Rectal smooth muscle tissue (tissue), 1 donor: ENCODE data around the gene UMODL1.

Experiments used
- H3K27ac ChIP-seq: one replicate; pipeline ENCODE4 v1.7.0; 2013; ENCODE audit warnings: low read depth, low read length, inconsistent platforms
- H3K27me3 ChIP-seq: one replicate; pipeline ENCODE4 v1.7.0; 2013; ENCODE audit warnings: low read length; ENCODE audit not compliant: control insufficient read depth, insufficient read depth
- H3K36me3 ChIP-seq: one replicate; pipeline ENCODE4 v1.7.0; 2013; ENCODE audit warnings: low read length; ENCODE audit not compliant: control insufficient read depth, insufficient read depth
- H3K4me1 ChIP-seq: one replicate; pipeline ENCODE4 v1.7.0; 2013; ENCODE audit warnings: low read length; ENCODE audit not compliant: control insufficient read depth, insufficient read depth
- H3K4me3 ChIP-seq: one replicate; pipeline ENCODE4 v1.7.0; 2013; ENCODE audit warnings: low read length
- H3K9ac ChIP-seq: one replicate; pipeline ENCODE4 v1.7.0; 2013; ENCODE audit warnings: low read length

The UMODL1 gene

DNA sequence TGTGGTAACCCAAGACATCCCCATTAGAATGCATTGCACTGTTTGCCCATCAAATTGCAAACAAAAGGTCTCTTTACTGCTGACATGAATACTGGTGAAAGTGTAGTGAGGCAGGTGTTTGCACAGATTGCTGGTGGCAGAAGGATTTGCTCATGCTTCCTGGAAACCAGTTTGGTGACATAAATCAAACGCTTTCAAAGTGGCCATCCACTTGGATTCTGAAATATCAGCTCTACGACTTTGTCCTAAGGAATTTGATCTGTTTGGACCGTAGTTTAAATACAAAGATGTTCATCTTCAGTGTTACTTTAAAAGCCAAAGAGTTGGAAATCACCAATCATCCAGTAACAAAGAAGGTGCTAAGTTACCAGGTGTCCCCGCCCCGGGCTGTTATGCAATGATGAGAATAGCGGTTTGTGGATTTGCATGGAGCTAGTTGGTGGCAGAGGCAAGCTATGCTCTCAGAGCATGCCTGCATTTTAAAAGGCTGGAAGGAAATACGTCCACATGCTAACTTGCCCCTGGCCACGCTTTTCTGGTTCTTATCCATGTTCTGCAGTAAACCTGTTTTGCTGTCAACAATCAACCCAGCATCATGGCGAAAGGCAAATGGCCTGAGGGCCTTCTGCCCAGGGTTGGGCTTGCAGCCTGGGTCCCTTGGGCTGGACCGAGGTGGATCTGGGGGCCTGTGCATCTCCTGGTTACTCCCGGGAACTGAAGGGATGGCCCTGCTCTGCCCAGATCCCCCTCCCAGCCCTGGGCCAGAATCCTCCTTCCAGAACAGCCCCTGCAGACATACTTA is 49.2 kb downstream of the UMODL1 start:
- no peak overlapping the region for H3K27ac ChIP-seq
- no peak overlapping the region for H3K9ac ChIP-seq
- peaks cover 12% of the 10 kb centered on the region for H3K27me3 ChIP-seq
- no peak overlapping the region for H3K4me3 ChIP-seq
- no peaks in the 10 kb centered on the region for H3K36me3 ChIP-seq
- peaks cover 2% of the 10 kb centered on the region for H3K4me1 ChIP-seq

DNA sequence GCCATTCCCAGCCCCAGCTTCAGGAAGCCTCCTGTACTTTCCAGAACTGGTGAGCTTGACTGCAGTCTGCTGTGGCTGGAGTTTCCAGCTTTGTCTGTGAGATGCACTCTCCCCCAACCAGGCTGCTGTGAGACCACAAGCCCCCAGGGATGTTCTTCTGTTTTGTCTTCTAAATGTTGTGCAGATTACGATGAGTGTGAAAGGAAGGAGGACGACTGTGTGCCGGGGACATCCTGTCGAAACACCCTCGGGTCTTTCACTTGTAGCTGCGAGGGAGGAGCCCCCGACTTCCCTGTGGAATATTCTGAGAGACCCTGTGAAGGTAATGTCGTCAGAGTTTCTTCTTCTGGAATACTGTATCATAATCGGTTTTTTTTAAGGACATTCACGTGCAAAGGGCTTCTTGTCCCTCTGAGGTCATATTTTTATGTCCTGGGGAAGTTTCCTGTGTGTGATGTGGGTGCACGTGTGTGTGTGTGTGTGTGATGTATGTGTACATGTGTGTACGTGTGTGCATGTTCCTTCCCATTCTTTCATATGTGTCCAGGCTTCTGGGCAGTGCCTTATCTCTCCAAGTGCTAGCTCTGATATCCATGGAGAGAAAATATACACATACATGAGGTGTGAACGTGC is 49.9 kb downstream of the UMODL1 start:
- Histone ChIP-seq H3K4me1 (peaks cover 2% of the 10 kb centered on the region), H3K27me3 (peaks cover 12% of the 10 kb centered on the region), H3K27ac (no peak overlapping the region), H3K9ac (no peak overlapping the region), H3K36me3 (no peaks in the 10 kb centered on the region), H3K4me3 (no peak overlapping the region)

DNA sequence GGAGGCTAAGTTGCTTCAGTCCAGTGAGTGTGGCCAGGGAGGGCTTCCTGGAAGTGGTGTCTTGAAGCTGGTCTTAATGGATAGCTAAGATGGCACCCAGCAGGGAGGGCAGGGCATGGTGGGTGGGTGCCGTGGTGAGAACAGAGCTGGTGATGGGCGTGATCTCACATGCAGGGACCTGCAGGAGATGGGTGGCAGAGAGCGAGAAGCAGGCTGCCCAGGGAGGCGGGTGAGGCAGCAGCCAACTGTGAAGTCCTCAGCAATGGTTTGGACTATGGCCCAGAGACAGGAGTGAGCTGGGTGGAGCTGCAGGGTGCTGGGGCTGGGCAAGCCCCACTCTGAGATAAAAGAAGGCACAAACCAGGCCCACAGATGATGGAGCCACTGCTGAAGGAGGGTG is 50.7 kb downstream of the UMODL1 start:
- Histone ChIP-seq H3K4me1 (peaks cover 2% of the 10 kb centered on the region), H3K27me3 (peaks cover 12% of the 10 kb centered on the region), H3K9ac (no peak overlapping the region), H3K27ac (no peak overlapping the region), H3K36me3 (no peaks in the 10 kb centered on the region), H3K4me3 (no peak overlapping the region)

DNA sequence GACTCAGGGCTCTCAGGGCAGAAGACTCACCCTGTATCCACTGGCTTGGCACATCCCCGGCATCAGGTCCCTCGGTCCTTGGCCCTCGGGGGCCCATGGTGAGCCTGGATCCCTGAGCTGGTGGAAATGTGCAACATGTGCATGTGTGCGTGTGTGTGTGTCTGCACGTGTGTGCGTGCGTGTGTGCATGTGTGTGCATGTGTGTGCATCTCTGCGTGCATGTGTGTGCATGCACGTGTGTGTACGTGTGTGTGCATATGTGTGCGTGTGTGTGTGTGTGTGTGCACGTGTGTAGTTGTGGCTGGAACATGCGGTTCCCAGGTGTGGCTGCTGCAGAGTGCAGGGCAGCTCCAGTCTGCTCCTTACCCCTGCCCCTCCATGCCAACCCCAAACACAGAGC is 51.3 kb downstream of the UMODL1 start:
- peaks cover 12% of the 10 kb centered on the region for H3K27me3 ChIP-seq
- no peak overlapping the region for H3K4me3 ChIP-seq
- H3K36me3 ChIP-seq: no peaks in the 10 kb centered on the region
- no peaks in the 10 kb centered on the region for H3K4me1 ChIP-seq
- no peak overlapping the region for H3K27ac ChIP-seq
- no peak overlapping the region for H3K9ac ChIP-seq

DNA sequence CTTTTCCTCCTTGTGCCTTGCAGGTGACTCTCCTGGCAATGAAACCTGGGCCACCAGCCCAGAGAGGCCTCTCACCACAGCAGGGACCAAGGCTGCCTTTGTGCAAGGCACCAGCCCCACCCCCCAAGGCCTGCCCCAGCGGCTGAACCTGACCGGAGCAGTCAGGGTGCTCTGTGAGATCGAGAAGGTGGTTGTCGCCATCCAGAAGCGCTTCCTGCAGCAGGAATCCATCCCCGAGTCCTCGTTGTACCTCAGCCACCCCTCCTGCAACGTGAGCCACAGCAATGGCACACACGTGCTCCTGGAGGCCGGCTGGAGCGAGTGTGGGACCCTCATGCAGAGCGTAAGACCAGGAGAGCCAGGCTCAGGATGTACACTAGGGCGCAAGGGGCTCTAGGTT is 51.7 kb downstream of the UMODL1 start:
- H3K4me3 ChIP-seq: no peak overlapping the region
- H3K9ac ChIP-seq: no peak overlapping the region
- H3K27me3 ChIP-seq: peaks cover 12% of the 10 kb centered on the region

DNA sequence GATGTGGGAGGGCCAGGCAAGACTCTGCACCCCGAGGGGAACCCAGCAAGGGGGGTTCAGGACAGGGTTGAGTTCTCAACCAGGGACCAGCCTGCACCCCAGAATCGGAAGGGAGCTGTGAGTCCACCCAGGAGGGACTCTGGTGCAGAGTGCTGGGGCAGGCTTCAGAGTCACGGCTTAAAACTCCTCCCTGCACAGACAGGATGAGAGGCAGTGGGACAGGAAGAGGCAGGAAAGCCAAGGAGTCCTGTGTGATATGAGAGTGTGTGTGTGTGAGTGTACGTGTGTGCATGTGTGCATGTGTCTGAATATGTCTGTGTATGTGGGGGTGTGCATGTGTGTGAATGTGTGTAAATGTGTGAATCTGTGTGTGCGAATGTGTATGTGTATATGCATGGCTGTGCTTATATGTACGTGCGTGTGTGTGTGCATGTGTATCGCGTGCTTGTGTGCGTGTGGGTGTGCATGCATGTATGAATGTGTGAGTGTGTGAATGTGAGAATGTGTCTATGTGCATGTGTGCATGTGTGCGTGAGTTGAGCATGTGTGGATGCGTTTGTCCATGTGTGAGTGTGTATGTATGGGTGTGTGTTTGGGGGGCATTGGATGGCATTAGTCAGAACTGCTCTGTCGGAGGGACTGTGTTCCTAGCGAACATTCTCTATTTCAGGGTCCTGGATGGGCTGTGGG is 52.2 kb downstream of the UMODL1 start:
- no peak overlapping the region for H3K4me3 ChIP-seq
- H3K27ac ChIP-seq: no peak overlapping the region
- H3K9ac ChIP-seq: no peak overlapping the region
- H3K36me3 ChIP-seq: no peaks in the 10 kb centered on the region
- no peaks in the 10 kb centered on the region for H3K4me1 ChIP-seq
- H3K27me3 ChIP-seq: peaks cover 12% of the 10 kb centered on the region

More for the DNA sequence above, 51.7 kb downstream of the UMODL1 start:
- Histone ChIP-seq H3K4me1 (no peaks in the 10 kb centered on the region), H3K36me3 (no peaks in the 10 kb centered on the region), H3K27ac (no peak overlapping the region)

DNA sequence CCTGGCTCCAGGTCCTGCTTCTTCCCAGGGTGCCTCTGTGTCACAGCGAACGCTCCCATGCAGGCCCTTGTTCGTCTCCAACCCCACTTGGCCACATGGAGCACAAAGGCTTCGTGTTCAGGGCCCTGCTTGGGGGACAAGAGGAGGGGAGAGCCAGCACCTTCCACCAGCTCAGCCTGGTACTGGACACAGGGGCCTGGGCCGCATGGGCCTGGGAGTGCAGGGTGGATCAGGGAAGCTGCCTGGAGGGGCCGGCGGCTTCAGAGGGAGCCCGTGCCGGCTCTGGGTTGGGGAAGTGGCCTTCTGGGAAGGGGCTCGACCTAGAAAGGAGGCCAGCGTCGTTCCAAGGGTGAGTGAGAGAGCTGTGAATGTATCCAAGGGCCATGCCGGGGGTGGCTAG is 53.0 kb downstream of the UMODL1 start:
- no peak overlapping the region for H3K4me3 ChIP-seq
- H3K4me1 ChIP-seq: no peaks in the 10 kb centered on the region
- H3K9ac ChIP-seq: no peak overlapping the region
- peaks cover 12% of the 10 kb centered on the region for H3K27me3 ChIP-seq
- H3K36me3 ChIP-seq: no peaks in the 10 kb centered on the region
- no peak overlapping the region for H3K27ac ChIP-seq

DNA sequence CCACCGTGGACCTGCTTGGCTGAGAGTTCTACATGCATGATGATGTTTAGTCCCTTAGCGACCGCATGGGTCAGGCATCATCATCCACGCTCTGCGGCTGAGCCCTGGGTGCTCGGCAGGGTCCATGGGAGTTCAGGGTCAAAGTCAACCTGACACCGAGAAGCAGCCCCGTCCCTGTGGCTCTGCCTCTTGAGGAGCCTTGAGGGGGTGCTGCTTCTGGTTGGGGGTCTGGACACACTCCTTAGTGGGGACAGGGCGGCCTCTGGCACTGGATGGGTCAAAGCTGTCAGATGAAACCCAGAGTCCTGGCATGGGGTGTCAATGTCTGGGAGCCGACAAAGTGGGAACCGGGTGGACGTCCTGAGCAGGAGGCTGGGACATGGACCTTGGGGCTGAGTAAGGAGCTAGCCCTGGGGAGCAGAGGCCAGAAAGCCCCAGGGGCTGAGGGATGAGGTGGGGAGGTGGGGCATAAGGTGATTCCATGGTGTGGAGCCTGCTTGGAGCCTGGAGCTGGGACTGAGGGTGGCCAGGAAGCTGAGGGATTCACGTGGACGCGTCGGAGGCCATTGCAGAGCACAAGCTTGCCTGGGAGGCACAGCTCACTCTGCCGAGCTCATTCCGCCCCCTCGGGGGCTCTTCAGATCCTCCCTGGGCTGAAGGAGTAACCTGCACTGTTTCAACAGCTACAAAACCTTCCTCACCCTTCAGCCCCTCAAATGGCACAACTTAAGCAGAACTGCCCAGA is 53.9 kb downstream of the UMODL1 start:
- no peak overlapping the region for H3K9ac ChIP-seq
- no peak overlapping the region for H3K27ac ChIP-seq
- H3K27me3 ChIP-seq: peaks cover 12% of the 10 kb centered on the region
- H3K4me1 ChIP-seq: no peaks in the 10 kb centered on the region
- H3K36me3 ChIP-seq: no peaks in the 10 kb centered on the region
- no peak overlapping the region for H3K4me3 ChIP-seq

DNA sequence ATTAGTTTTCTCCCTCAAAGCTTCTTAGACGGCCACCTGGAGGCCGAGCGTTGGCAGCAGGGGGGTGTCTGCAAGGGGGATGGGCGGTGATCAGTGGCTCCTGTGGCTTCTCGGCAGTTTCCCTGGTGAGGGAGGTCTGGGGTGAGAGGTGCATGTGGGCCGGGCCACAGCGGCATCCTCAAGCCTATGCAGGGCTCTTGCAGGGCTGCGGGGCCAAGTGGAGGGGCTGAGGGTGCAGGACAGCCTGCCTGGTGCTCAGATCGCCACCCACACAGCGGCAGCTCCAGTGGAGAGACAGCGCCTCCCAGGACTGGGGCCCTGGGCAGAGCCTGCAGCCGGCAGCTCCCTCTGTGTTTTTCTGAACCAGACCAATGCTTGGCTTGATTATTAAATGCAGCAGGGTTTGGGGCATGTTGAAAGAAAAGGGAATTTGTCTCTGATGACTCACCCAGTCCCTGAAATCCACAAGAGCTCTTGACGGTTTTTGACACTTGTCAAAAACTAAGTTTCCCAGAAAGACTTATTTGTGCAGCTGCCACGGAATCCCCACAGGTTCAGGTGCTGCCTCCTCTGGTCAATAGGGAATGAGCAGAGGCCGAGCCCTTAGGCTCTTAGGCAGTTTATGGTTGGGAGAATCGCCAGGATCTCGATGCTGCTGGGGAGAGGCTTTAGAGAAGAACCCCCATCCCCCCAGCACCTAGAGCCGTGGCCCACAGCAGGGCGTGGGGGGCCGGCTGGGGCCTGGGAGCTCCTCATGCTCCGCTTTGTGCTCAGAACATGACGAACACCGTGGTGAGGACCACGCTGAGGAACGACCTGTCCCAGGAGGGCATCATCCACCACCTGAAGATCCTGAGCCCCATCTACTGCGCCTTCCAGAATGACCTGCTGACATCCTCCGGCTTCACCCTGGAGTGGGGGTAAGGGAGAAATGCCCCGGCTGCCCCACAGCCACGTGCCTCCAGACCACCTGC is 54.7 kb downstream of the UMODL1 start:
- H3K27me3 ChIP-seq: peaks cover 12% of the 10 kb centered on the region
- H3K4me3 ChIP-seq: no peak overlapping the region
- H3K27ac ChIP-seq: no peak overlapping the region
- no peaks in the 10 kb centered on the region for H3K4me1 ChIP-seq
- no peaks in the 10 kb centered on the region for H3K36me3 ChIP-seq
- no peak overlapping the region for H3K9ac ChIP-seq

DNA sequence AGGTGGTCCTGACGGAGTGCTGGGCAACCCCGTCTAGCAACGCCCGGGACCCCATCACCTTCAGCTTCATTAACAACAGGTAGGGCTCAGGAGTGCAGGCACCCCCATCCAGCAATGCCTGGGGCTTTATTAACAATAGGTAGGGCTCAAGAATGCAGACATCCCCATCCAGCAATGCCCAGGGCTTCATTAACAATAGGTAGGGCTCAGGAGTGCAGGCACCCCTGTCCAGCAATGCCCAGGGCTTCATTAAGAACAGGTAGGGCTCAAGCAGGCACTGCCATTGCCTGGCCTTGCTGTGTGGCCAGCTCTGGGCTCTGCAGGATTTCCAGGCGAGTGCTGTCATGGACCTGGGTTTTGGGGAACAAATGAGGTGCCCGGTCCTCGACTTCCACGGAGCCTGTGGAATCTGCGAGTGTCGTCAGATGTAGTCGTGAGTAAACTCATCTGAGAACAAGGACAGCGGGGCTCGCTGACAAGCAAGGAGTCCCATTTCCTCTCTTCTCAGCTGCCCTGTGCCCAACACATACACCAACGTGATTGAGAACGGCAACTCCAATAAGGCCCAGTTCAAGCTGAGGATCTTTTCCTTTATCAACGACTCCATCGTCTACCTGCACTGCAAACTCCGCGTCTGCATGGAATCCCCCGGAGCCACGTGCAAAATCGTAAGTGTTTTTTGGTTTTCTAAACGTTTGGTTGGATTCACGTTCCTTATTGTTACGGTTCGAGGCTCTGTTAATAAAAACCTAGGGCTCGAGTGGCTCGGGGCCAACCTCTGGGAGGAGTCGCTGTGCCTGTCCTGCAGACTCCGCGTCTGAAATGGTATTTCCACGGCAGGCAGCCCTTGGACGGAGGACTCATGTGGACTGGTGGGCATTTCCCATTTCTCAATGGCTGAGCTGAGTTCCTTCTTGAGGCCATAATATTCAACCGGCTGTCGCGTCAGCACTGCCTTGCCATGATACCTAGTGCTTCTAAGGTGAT is 56.3 kb downstream of the UMODL1 start:
- Histone ChIP-seq H3K36me3 (no peaks in the 10 kb centered on the region), H3K9ac (no peak overlapping the region), H3K27ac (no peak overlapping the region), H3K4me1 (no peaks in the 10 kb centered on the region), H3K4me3 (no peak overlapping the region), H3K27me3 (peaks cover 6% of the 10 kb centered on the region)
